Right kidney (tissue), 1 donor: Measurements from ENCODE around the gene PLEKHM3.

Experiments
- DNase-seq: peaks from one replicate; pipeline ENCODE4 v3.0.0-alpha.2; 2016

PLEKHM3 gene

DNA sequence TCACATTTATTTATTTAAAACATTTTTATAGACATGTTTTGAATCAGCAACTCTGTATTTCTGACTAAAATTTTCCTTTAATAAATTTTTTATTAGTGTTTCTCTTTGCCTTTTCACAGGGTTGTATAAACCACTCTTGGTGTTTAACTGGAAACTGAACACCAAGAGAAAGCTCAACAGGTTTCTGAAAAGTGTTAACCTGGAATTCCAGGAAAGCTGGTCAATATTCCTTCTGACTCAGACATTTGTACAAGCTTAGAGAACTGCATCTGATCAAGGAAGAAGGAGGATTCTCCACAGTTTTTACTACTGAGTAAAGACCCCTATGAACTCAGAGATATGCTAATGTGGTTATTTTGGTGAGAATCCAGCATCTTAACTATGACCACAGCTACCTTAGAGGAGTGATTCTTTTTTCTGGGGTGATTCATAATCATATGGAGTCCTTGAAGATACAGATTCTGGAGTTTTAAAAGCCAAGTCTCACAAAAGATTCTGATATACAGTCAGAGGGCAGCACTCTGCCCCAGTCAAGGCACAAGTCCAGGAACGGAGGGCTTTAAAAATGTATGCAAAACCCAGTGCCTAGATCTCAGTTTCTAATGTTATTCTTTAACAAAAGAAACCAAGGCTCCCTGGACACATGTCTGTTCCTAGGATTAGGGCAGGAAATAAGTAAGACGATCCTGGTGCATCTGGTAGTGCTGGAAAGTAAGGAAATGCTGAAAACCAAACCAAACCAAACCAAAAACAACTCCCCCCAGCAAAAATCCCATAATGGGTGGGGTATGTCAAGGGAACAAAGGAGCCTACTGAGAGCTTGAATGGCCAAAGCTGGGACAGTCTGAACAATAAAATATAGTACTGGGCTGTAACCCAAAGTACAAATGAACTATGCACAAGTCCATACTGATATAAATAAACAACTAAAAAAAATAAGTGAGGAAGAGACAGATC lies 170.6 kb downstream of the PLEKHM3 start:
- DNase-seq = no peak

DNA sequence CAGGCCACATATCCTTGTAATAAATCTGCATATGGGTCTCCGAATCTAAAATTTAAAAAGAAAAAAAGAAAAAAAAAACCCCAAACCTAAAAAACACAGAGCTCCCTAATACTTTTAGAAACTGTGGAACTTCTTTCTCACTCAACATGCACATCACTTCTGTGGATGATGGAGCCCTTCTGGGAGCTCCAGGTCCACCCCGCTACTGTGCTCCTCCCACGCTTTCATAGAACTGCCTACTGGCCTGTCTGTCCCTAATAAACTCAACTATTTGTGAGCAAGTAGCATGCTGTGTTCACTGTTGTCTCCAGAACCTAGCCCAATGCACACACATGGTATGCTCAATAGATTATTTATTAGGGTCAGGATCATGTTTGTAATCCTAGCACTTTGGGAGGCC lies 172.5 kb downstream of the PLEKHM3 start:
- DNase-seq = no peak

DNA sequence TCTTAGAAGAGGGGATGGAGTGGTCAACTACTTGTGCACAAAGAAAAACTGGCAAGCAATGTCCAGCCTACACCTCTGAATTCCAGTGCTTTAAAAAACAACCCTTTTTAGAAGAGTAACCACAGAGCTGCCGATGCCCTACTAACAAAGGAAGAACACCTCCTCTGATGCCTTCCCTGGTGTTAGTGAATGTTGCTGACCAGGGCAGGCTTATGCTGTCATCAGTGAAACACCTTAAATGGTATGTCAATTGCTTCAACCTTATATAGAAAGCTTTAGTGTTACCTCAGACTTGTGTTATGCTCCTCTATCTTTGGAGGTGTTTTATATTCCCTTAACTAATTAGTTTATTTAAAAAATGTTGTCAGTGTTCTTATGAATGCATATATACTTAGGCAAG lies 175.9 kb downstream of the PLEKHM3 start:
- DNase-seq = no peak

DNA sequence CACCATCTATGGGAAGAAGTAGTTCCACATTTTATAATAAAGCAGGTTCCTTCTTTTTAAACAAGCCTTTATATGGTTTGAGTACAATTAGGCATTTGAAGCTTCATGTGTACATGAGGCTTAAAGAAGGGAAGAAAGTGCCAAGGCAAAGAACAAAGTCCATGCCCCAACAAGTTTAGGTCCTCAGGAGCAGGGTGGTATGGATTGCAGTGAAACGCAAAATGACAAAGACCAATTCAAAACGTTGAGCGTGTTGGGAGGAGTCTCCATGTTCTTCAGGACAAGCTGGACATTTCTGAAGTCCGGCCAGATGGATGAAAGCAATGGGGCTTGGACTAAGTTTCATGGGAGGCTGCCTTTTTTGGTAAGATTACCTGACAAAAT lies 176.8 kb downstream of the PLEKHM3 start:
- no peak for DNase-seq

DNA sequence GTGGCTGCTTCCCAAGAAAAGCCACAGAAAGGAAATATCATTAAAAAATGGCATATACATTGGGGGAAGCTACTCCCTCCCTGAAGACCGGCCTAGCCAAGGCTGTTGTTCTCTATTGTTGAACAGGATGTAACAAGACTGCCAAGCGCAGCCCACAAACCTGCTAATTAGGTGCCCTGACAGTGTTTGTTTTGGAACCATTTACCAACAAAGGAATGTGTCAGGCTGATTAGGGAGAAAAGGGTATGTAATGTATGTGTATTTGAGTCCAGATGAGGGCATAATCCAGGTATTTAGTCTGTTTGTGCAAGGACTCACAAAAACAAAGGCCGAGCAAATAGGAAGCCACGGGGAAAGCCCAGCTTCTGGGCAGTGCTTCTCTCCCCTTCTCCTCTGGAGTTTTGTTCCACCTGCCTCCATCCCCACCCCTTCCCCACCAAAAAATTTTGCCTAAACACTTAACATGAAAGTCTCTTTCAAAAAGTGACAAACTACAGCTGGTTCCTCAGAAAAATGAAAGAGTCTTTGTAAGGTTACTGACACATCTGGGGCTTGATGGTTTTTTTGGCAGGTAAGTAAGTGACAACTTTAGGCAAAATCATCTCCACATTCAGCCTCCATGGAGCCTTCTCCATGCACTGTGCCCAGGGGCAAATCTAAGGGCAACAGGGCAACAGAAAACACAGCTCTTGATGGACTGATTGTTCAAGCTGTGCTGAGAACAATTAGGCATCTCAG lies 177.4 kb downstream of the PLEKHM3 start:
- peak; percentile 34 for DNase-seq

DNA sequence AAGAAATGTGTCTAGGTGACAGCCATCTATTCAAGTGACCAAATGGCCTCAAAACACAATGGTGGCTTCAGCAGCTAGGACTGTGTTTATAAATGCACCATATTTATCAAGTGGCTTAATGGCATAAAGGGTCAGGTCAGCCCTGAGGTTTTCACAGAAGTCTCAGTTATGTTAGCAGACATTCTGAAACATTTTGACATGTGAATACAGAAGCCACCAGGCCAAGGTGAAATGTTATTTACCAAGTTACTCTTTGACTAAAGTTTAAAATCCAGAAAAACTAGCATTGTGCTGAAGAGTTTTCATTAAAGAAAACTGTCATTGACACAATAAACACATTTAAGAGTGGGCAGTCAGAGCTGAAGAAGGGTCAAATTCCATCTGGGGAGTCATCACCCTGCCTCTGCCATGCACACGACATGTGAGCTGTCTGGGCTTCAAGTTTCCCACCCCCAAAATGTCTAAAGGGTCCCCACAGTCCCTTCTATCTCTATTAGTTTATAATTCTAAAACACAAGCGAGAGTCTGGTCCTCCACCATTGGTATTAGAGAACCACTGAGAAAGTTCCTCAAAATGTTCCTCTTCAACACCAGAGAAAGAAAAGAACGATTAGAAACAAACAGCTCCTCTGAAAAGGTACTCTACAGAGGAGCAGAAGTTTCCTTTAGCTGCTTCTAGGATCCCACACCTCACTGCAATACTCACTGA lies 178.1 kb downstream of the PLEKHM3 start:
- no peak for DNase-seq

DNA sequence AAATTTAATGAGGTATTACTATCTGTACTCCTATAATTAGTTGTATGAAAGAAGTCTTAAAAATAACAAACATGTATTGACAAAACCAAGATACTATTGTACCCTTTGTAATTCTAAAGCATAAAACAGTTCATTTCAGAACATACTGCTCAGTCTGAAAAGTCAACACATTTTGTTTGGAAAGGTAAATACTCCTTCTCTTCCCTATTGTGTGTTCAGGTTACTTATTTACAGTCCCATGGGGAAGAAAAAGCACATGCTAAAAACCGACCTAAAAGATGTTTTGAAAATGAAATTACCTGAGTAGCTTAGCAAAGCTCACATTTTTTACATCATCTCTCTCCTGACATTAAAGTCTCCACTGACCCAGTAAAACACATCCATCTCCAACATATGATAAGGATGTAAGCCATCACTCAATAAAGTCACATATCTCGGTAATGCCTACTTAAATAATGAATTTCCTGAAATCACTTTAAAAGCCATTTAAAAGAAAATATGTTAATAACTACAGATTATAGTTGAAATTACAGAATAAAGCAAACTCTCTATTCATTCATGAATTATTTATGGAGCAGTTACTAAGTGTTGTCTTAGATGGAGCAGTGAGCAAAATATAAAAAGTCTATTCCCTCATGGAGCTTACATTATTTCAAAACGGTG lies 180.0 kb downstream of the PLEKHM3 start:
- DNase-seq = no peak

DNA sequence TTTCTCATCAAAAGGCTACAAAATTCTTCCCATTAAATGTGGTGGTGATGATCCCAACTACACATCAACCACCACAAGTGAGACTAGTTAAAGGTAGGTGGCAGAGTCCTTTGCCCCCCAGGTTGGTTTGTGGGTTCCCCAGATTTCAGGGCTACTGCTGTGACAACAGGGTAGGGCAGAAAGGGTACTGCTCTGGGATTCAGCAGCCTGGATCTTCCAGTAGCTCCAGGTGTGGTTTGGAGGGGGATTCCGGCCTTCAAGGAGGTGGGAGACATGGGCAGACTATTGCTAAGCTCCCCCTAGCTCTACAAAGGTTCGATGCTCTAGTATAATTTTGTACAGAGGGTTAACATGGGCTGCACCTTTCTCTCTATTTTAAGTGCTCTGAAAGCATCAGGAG lies 180.7 kb downstream of the PLEKHM3 start:
- DNase-seq = no peak

DNA sequence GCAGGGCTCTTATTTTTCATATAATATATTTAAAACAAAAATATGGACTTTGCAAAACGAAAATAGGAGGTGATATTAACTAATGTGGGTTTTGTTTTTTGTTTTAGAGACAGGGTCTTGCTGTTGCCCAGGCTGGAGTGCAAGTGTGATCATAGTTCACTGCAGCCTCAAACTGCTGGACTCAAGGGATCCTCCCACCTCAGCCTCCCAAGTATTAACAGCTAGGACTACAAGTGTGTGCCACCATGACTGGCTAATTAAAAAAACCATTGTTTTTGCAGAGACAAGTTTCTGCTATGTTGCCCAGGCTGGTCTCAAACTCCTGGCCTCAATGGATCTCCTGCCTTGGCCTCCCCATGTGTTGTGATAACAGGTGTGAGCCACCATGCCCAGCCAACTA lies 185.2 kb downstream of the PLEKHM3 start:
- no peak for DNase-seq

DNA sequence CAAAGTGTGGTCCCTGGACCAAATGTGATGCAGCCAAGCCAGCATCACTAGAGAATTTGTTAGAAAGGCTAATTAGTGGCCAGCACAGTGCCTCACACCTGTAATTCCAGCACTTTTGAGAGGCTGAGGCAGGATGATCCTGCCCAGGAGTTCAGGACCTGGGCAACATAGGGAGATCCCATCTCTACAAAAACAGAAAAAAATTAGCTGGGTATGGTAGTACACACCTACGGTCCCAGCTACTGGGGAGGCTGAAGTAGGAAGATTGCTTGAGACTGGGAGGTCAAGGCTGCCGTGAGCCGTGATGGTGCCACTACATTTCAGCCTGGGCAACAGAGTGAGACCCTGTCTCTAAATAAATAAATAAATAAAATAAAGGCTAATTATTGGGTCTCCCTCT lies 185.8 kb downstream of the PLEKHM3 start:
- DNase-seq = no peak

DNA sequence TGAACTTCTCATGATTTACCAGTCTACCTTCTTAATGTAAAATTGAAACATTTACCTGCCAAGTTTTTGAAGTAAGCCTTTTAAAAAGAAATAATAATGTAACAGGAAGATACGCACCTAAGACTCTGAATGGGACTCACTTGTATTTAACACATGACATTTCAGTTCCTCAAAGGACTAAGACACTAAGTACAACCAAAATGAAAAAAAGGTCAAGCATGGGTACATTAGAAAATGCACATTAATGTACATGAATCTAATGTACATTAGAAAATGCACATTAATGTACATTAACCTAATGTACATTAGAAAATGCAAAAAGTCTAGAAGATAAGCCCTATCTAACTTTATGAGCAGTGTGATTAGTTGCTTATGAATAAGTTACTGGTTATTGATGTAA lies 186.3 kb downstream of the PLEKHM3 start:
- no peak for DNase-seq

DNA sequence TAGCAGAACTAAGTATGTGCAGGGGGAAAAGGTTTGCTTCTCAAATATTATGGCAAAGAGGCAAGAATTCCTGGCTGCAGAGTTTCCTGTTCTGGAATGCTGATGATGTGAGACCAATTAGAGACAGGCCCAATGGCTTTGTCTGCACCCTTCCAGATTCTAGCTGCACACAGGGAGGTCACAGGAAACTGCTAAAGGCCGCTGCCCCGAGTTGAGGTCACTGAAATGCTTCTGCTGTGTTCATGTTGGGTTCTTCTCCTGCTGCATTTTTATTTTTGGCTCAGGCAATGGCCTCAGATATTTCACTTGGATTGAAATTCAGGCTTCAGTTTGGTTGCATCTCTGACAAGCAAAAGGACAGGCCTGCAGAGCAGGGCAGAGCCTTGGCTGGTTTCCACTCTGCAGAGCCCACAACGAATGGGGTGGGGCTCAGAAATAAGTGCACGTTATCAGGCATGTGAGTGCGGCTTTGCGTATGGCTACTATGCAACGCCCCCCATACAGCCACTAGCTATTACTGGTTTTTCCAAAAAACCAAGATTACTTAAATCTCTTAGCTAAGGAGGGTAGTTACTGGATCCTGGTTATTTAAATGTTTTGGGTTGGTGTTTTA lies 188.7 kb downstream of the PLEKHM3 start:
- no peak for DNase-seq

DNA sequence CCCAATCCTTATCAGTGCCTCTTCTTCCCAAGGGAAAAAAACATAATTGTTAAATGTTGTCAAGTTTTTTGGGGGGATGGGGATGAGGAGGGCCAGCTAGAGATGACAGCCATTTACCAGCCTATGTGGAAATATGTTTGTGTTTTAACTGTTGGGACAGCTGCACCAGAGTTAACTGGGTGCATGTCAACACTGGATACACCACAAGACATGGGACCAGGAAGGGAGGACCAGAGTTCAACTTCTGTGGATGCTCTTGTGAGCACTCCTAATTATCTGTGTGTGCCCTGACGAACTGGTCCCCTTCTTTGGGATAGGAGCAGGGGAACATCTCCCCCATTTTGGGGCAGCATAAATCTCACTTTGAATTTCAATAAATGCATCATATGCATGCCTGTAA lies 189.5 kb downstream of the PLEKHM3 start:
- DNase-seq = no peak

DNA sequence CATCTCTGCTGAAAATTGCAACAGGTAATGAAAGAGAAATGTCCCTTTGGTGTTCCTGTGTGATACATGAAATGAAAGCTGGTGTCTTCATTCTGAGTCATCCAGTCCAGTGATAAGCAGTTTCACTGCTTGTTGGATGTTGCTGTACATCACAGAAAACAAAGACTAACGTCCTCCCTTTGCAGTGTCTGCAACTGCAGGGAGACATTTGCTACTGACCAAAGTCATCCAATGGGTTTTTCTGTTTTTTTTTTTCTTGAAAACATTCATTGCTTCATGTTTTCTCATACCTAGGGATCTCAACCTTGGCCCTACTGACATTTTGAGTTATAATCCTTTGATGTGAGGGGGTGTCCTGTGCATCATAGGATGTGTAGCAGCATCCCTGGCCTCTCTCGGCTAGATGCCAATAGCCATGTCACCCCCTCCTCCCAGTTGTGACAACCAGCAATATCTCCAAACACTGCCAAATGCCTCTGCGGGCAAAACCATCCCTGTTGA lies 192.0 kb downstream of the PLEKHM3 start:
- DNase-seq = no peak

DNA sequence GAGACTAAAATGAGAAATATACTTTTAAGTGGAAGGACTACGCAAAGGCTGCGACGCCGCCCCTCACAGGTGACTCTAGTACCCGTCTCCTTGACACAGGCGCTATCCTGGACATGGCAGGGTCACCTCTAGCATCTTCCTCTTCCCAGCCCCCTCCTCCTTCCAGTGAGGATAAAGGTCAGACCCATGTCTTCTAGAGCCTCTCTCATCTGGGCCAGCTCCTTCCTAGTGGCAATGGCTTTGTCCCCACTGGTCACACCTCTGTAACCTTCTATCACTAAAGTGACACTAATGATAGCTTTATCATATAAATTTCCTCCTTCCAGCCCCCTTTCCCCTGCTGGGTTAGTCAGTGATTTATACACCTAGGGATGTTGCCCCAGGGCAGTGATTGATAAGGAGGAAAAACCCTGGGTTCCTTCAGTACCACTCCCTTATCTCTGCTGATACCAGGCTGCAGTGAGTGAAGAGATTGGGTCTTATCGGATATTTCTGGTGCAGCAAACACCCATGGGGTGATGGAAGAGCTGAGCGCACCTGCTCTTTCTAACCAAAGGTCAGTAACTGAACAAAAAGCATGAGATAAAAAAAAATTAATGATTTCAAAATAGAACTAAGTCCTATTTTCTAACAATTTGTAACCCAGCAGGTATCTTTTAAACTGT lies 193.6 kb downstream of the PLEKHM3 start:
- no peak for DNase-seq

DNA sequence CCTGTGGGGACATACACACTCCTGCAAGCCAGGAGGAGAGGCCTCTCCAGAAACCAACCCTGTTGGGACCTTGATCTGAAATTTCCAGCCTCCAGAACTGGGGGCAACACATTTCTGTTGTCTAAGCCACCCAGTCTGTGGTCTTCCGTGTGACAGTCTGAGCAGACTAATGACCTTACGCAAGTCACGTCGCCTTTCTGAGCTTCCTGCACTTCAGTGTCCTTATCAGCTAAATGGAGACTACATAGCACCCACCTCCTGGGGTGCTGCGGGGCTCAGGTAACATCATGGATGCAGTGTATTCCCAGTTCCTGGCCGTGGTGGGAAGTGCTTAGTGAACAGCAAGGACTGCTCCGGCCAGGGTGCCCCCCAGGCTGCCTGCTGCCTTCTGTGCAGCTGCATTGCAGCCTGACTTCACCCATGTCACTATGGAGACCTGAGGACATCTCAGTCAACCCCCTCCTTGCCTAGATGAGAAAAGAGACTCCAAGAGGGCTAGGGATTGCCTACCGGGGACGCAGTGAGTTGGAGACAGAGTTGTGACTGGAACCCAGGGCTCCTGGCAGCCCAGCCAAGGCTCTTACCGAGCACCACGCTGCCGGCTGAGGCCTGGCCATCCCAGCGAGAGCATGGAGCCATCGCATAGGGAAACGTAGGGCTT lies 194.4 kb downstream of the PLEKHM3 start:
- no peak for DNase-seq

DNA sequence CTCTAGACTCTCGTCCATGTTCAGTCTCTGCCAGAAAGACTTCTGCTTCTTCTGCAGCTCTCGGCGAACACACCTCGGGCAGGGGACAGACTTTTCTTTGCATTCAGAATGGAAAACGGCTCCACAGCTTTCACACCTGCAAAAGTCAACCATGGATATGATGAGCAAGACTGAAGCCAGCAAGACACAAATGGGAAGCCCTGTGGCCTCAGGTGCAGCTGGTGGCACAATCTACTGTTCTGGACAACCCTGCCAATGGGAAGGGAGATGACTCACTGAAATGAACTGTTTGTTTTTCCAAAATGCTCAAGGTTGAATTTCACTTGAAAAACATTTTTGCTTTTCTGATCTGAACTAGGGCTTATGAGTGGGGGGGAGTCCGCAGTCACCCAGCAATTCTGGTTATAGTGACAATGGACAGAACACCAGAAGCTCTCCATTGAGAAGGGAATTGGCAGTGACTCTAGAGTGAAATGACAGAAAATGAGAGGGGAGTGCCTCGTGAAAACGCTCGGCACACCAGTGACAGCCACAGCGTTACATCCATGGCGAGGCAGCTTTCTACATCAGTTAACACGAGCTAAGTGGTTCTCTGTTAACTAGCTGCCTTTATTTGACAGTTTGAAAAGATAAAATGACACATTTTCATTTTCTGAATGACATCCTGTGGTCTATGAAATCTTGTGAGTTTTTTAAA lies 196.8 kb downstream of the PLEKHM3 start:
- DNase-seq = no peak

DNA sequence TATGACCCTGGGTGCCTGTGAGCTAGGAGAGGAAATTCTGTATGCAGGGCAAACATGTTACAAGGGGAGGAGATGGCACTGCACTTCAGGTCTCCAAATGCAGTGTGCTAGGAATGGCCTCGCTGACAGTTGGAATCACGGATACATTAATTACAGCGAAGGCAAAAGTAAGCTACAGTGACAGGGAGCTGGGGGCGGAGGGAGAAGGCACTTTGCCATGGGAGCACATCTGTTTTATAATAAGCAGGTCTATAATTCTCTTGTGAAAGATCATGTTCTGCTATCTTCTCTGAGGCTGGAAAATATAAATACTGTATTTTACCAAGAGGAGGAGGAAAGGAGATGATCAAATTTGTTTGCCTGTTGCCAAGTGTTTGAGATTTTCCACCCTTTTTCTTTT lies 199.3 kb downstream of the PLEKHM3 start:
- no peak for DNase-seq

DNA sequence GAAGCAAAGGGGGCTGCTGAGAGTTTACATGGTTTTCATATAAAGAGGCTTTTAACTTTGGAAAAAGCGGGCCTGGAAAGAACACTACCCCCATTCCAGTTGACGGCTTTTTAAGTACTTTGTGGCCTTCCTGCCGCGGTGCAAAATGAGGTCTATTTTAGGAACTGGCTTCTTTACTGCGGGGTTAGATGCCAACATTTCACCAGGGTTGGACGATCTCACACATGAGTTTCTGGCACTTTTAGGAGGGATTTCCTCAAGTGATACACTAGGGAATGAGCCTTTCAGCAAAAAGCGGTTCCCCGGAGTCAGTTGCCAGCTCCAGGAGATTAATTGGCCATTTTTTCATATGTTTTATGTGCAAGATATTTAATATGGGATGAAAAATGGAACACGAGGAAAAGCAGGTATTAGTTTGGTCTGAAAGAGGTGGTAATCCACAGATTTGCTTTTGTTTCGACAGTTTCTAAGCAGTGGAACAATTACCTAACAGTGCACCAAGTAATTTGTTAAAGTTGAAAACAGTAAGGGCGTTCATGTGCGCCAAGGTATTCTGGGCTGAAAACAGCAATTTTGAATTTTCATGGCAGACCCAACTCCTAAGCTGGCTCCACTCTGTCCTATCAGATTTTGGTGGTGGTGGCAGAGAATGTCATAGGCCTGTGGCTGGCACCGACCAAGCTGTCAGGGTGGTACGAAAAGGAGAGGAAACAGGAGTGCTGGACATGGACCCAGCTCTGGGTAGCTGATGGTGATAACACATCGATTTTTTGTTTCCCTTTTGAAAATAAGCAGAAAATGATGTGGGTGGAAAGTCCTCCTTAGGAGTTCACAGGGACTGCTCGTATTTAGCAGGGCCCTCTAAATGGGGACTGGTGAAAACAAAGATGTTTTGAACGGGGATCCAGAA lies 200.0 kb downstream of the PLEKHM3 start:
- DNase-seq = no peak
